Activated CD8-positive, alpha-beta memory T cell treated with anti-CD3 and anti-CD28 coated beads, Interleukin-2, amount 50 U/mL, for 48 hours (primary cell): ENCODE results near the gene ZNF532.

ENCODE experiments used
- DNase-seq: peaks from one replicate; pipeline ENCODE4 v3.0.0-alpha.2; 2020

ZNF532 gene

GRCh38 chr18:58870130-58870529 is 5.5 kb downstream of the ZNF532 start:
- no peak for DNase-seq

- DNase-seq, result no peak
These were observed 5.9 kb downstream of the ZNF532 start for GRCh38 chr18:58870621-58871020.

- DNase-seq, result no peak
These were observed 7.1 kb downstream of the ZNF532 start for GRCh38 chr18:58871514-58872420.

- no peak for DNase-seq
These were observed 14.0 kb downstream of the ZNF532 start for GRCh38 chr18:58878640-58879039.

GRCh38 chr18:58881477-58881876 is 16.8 kb downstream of the ZNF532 start:
- no peak for DNase-seq

- no peak for DNase-seq
These were observed 17.4 kb downstream of the ZNF532 start for GRCh38 chr18:58882044-58882443.

- DNase-seq, result no peak
These were observed 18.0 kb downstream of the ZNF532 start for GRCh38 chr18:58882686-58883085.

- DNase-seq, result no peak
These were observed 20.0 kb downstream of the ZNF532 start for GRCh38 chr18:58884680-58885079.

- DNase-seq, result no peak
These were observed 21.8 kb downstream of the ZNF532 start for GRCh38 chr18:58886431-58886830.

- no peak for DNase-seq
These were observed 22.4 kb downstream of the ZNF532 start for GRCh38 chr18:58886864-58887612.

- no peak for DNase-seq
These were observed 22.9 kb downstream of the ZNF532 start for GRCh38 chr18:58887613-58887963.

- DNase-seq, result no peak
These were observed 27.1 kb downstream of the ZNF532 start for GRCh38 chr18:58891776-58892175.

GRCh38 chr18:58892488-58892887 is 27.8 kb downstream of the ZNF532 start:
- no peak for DNase-seq

GRCh38 chr18:58893388-58894099 is 28.9 kb downstream of the ZNF532 start:
- DNase-seq, result no peak

GRCh38 chr18:58894930-58895329 is 30.3 kb downstream of the ZNF532 start:
- DNase-seq, result no peak

GRCh38 chr18:58895385-58895784 is 30.7 kb downstream of the ZNF532 start:
- no peak for DNase-seq

- DNase-seq, result no peak
These were observed 31.6 kb downstream of the ZNF532 start for GRCh38 chr18:58896268-58896667.

GRCh38 chr18:58896734-58897508 is 32.2 kb downstream of the ZNF532 start:
- no peak for DNase-seq

GRCh38 chr18:58898010-58898799 is 33.5 kb downstream of the ZNF532 start:
- DNase-seq, result no peak

GRCh38 chr18:58900015-58900649 is 35.5 kb downstream of the ZNF532 start:
- no peak for DNase-seq

- no peak for DNase-seq
These were observed 36.5 kb downstream of the ZNF532 start for GRCh38 chr18:58901143-58901542.
